Tibial nerve (tissue), 4 donors: ENCODE data around the gene CCDC185. TPM values are rescaled to one million over a fixed set of nuclear protein-coding genes. Genes with fewer than 3 reads are reported as not detected.

ENCODE experiments used
- DNase-seq, 2 donors: peaks; one replicate each; pipeline ENCODE4 v3.0.0-alpha.2; 2019; ENCODE audit warnings: low spot score in 2 of 2
- H3K27ac ChIP-seq, 4 donors: fragments of 200-600 bp; sonication (generic) in 3 of 4; one replicate each; pipeline ENCODE4 v1.5.1; 2017 to 2019; ENCODE audit warnings: mild to moderate bottlenecking in 1 of 4
- H3K27me3 ChIP-seq, 2 donors: fragments of 200-600 bp; sonication (generic) in 1 of 2; one replicate each; pipeline versions ENCODE4 v1.5.1 to v1.6.0; 2017 to 2019
- H3K36me3 ChIP-seq, 3 donors: fragments of 200-600 bp; sonication (generic); one replicate each; pipeline ENCODE4 v1.5.1; 2018 to 2019
- H3K4me1 ChIP-seq, 4 donors: fragments of 200-600 bp; sonication (generic) in 3 of 4; one replicate each; pipeline ENCODE4 v1.5.1; 2017 to 2019
- H3K4me3 ChIP-seq, 4 donors: fragments of 200-600 bp; sonication (generic) in 3 of 4; one replicate each; pipeline ENCODE4 v1.5.1; 2017 to 2019; ENCODE audit warnings: mild to moderate bottlenecking in 1 of 4, moderate library complexity in 1 of 4
- H3K9me3 ChIP-seq, 4 donors: fragments of 200-600 bp; sonication (generic) in 3 of 4; one replicate each; pipeline ENCODE4 v1.5.1; 2017 to 2019
- EP300 ChIP-seq, 2 donors: sonication (generic); formaldehyde crosslinking; IDR thresholded peaks; one replicate each; pipeline ENCODE4 v1.6.1; 2017; ENCODE audit warnings: antibody characterized with exemption in 2 of 2, mild to moderate bottlenecking in 1 of 2
- POLR2A ChIP-seq, 2 donors: fragments of 450-650 bp; IDR thresholded peaks; one replicate each; pipeline ENCODE4 v1.6.1; 2017; ENCODE audit warnings: antibody characterized with exemption in 2 of 2, mild to moderate bottlenecking in 2 of 2, moderate library complexity in 2 of 2
- whole genome bisulfite sequencing, 2 donors: methylation state at CpG; one replicate each; pipeline ENCODE4 v1.1.5; 2018; 5-methylcytosine and 5-hydroxymethylcytosine counted together
- total RNA-seq, 4 donors: library from RNA; depleted of rRNA; stranded (reverse); fragments of >200 nt; gene quantifications; one replicate each; pipeline ENCODE4 v1.1.0, GENCODE V29; 2016
- TF ChIP-seq, protein P1 (sequence below), 5 experiments: fragments of 200-600 bp in 3 of 5; fragments of 450-650 bp in 2 of 5; sonication (generic) in 3 of 5; IDR thresholded peaks; one replicate each; pipeline ENCODE4 v1.5.1; 2016 to 2019; ENCODE audit warnings: antibody characterized with exemption in 5 of 5, mild to moderate bottlenecking in 3 of 5, moderate library complexity in 2 of 5

The CCDC185 gene
- total RNA-seq, 4 donors from 2014 or later: not detected

- WGBS, 2 donors: 87 to 93% methylated on average over 3 of the region's 3 CpGs
- Histone ChIP-seq H3K36me3 (no peaks in the 10 kb centered on the region), H3K27ac (no peak overlapping the region), H3K9me3 (no peaks in the 10 kb centered on the region), H3K27me3 (no peaks in the 10 kb centered on the region), H3K4me1 (no peaks in the 10 kb centered on the region), H3K4me3 (no peak overlapping the region)
- DNase-seq: no peak
- TF ChIP-seq POLR2A (IDR thresholded peaks at IDR 0.05): no peak
- no peak for TF ChIP-seq EP300 (IDR thresholded peaks at IDR 0.05)
- TF ChIP-seq, protein P1, sequence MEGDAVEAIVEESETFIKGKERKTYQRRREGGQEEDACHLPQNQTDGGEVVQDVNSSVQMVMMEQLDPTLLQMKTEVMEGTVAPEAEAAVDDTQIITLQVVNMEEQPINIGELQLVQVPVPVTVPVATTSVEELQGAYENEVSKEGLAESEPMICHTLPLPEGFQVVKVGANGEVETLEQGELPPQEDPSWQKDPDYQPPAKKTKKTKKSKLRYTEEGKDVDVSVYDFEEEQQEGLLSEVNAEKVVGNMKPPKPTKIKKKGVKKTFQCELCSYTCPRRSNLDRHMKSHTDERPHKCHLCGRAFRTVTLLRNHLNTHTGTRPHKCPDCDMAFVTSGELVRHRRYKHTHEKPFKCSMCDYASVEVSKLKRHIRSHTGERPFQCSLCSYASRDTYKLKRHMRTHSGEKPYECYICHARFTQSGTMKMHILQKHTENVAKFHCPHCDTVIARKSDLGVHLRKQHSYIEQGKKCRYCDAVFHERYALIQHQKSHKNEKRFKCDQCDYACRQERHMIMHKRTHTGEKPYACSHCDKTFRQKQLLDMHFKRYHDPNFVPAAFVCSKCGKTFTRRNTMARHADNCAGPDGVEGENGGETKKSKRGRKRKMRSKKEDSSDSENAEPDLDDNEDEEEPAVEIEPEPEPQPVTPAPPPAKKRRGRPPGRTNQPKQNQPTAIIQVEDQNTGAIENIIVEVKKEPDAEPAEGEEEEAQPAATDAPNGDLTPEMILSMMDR (IDR thresholded peaks at IDR 0.05): no peak
Measured at GRCh38 chr1:223405507-223405906, 12.3 kb downstream of the CCDC185 start.

DNA sequence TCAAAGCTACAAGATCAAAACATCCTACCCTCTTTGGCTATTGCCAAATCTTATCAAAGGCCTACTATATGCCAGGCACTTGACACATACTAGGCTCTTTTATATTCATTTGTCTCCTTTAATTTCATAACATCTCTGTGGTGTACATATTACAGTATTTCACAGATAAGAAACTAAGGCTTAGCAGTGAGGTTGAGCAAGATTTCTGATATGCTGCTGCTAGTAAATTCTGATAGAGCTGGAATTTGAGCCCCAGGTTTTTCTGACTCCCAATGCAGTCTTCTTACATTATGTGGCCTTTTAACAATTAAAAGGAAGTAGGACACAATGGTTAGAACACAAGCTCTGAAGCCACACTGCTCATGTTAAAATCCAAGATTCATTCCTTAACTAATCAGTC, 16.8 kb downstream of the CCDC185 start:
- H3K27ac ChIP-seq: no peak overlapping the region
- H3K9me3 ChIP-seq: no peaks in the 10 kb centered on the region
- no peaks in the 10 kb centered on the region for H3K4me1 ChIP-seq
- no peak overlapping the region for H3K4me3 ChIP-seq
- TF ChIP-seq POLR2A (IDR thresholded peaks at IDR 0.05) (no peak), EP300 (IDR thresholded peaks at IDR 0.05) (no peak)
- TF ChIP-seq, protein P1 (IDR thresholded peaks at IDR 0.05): no peak
- H3K36me3 ChIP-seq: no peaks in the 10 kb centered on the region
- no peaks in the 10 kb centered on the region for H3K27me3 ChIP-seq
- no peak for DNase-seq

GRCh38 chr1:223411309-223411708, 18.1 kb downstream of the CCDC185 start:
- no peak for DNase-seq
- WGBS, 2 donors: 48 to 49% methylated on average over 2 of the region's 2 CpGs
- Histone ChIP-seq H3K4me3 (no peak overlapping the region), H3K27me3 (no peaks in the 10 kb centered on the region), H3K9me3 (no peaks in the 10 kb centered on the region), H3K27ac (no peak overlapping the region), H3K4me1 (no peaks in the 10 kb centered on the region), H3K36me3 (no peaks in the 10 kb centered on the region)
- no peak for TF ChIP-seq POLR2A (IDR thresholded peaks at IDR 0.05)
- TF ChIP-seq, protein P1 (IDR thresholded peaks at IDR 0.05): no peak
- TF ChIP-seq EP300 (IDR thresholded peaks at IDR 0.05): no peak

DNA sequence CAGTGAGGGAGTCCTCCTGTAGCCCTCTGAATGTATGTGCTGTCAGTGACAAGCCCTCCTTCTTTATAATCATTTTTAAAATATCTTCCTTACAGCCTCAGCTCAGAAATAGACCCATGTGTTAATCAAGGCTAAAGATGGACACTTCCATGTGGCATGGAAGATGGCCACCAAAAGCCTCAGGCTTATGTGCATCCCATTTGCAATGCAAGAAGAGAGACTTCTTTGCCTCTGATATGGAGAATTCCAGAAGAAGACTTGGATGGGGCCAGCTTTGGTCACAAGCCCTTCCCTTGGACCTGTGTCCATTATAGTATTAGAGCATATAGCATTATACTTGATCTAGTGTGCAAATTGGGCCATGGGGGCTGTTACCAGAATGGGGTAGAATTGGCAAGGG, 18.5 kb downstream of the CCDC185 start:
- DNase-seq: no peak
- Histone ChIP-seq H3K36me3 (no peaks in the 10 kb centered on the region), H3K4me3 (no peak overlapping the region), H3K4me1 (no peaks in the 10 kb centered on the region), H3K9me3 (no peaks in the 10 kb centered on the region), H3K27ac (no peak overlapping the region), H3K27me3 (no peaks in the 10 kb centered on the region)
- TF ChIP-seq, protein P1 (IDR thresholded peaks at IDR 0.05): no peak
- TF ChIP-seq POLR2A (IDR thresholded peaks at IDR 0.05) (no peak), EP300 (IDR thresholded peaks at IDR 0.05) (no peak)

DNA sequence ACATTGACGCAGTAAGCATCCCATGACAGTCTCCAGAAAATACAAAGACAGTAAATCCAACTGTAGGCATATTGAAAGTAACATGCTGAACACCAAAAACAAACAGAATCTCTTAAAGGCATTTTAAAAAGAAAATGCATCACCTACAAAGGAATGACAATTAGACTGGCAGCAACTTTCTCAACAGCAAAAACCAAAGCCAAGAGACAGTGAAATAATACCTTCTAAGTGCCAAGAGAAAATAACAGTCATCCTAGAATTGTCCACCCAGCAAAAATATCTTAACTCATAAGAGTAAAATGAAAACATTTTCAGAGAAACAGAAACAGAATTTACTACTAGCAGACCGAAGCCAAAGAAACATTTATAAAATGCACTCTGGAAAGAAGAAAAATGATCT, 20.0 kb downstream of the CCDC185 start:
- Histone ChIP-seq H3K27me3 (no peaks in the 10 kb centered on the region), H3K9me3 (no peaks in the 10 kb centered on the region), H3K4me3 (no peak overlapping the region), H3K27ac (no peak overlapping the region), H3K36me3 (no peaks in the 10 kb centered on the region), H3K4me1 (no peaks in the 10 kb centered on the region)
- DNase-seq: no peak
- WGBS, 2 donors: 75 to 77% methylated on average over 2 of the region's 2 CpGs
- TF ChIP-seq POLR2A (IDR thresholded peaks at IDR 0.05): no peak
- TF ChIP-seq, protein P1 (IDR thresholded peaks at IDR 0.05): no peak
- no peak for TF ChIP-seq EP300 (IDR thresholded peaks at IDR 0.05)
